Adrenal gland (tissue), 12 donors: Measurements from ENCODE around the gene ZC3H18. TPM values are rescaled to one million over a fixed set of nuclear protein-coding genes. Genes with fewer than 3 reads are reported as not detected.

ENCODE experiments used
- DNase-seq, 7 donors: peaks; one replicate each; pipeline ENCODE4 v3.0.0-alpha.2; 2019 to 2020
- H3K27ac ChIP-seq, 5 donors: fragments of 200-600 bp; sonication (generic) in 4 of 5; 1 replicate in 3 of 5; 2 replicates in 2 of 5; pipeline versions ENCODE4 v1.5.1 to v1.8.0; 2016 to 2020; ENCODE audit warnings: mild to moderate bottlenecking in 1 of 5
- H3K27me3 ChIP-seq: fragments of 200-600 bp; 2 replicates; pipeline ENCODE4 v1.8.0; 2021
- H3K36me3 ChIP-seq, 2 donors: fragments of 200-600 bp; replicated peaks in 1 of 2; 1 replicate in 1 of 2; 2 replicates in 1 of 2; pipeline versions ENCODE4 v1.5.1 to v1.8.0; 2018 to 2022
- H3K4me1 ChIP-seq, 2 donors: fragments of 200-600 bp; replicated peaks in 1 of 2; 1 replicate in 1 of 2; 2 replicates in 1 of 2; pipeline versions ENCODE4 v1.5.1 to v1.8.0; 2018 to 2021
- H3K4me3 ChIP-seq, 4 donors: fragments of 200-600 bp; sonication (generic) in 3 of 4; one replicate each; pipeline ENCODE4 v1.5.1; 2016 to 2018
- H3K9me3 ChIP-seq, 3 donors: fragments of 200-600 bp; sonication (generic) in 1 of 3; replicated peaks in 1 of 3; 1 replicate in 2 of 3; 2 replicates in 1 of 3; pipeline versions ENCODE4 v1.5.1 to v1.8.0; 2016 to 2021
- POLR2A ChIP-seq, 2 donors: fragments of 450-650 bp; IDR thresholded peaks; one replicate each; pipeline ENCODE4 v1.6.1; 2017; ENCODE audit warnings: antibody characterized with exemption in 2 of 2, mild to moderate bottlenecking in 2 of 2, moderate library complexity in 1 of 2
- WGBS, 4 donors: extraction: QIAGEN DNeasy Blood & Tissue Kit in 2 of 4; methylation state at CpG; one replicate each; pipeline versions ENCODE4 v1.1.5 to v1.1.7; 2013 to 2017; 5-methylcytosine and 5-hydroxymethylcytosine counted together
- intact Hi-C, 2 donors: fragments of 100-400 bp; cut with DNase I; formaldehyde crosslinking; loops; one replicate each; pipeline versions ENCODE4 v1.14.1 to v1.15.0; 2022 to 2023
- polyA plus RNA-seq, 3 donors: library from polyadenylated mRNA; stranded (reverse); fragments of 200-250 nt in 2 of 3; fragments of 350-450 nt in 1 of 3; fragmentation: Illumina TruSeq in 1 of 3; extraction: RNeasy Lipid Tissue Mini Kit (QIAGEN cat#74804) in 1 of 3; gene quantifications; one replicate each; pipeline ENCODE4 v1.2.3, GENCODE V29; 2013 to 2014
- total RNA-seq, 9 donors: library from RNA; depleted of rRNA in 4 of 9; stranded (reverse); fragments of >200 nt in 4 of 9; fragments of 120-200 nt in 1 of 9; fragmentation: NEBNext Ultra II Directional in 1 of 9; extraction: Animal tissue kit (Norgen Biotek cat#: 25700) in 1 of 9; gene quantifications; one replicate each; pipeline versions ENCODE4 v1.1.0 to v1.2.4, GENCODE V29; 2013 to 2023
- TF ChIP-seq, protein P1 (sequence below), 6 experiments: fragments of 450-650 bp in 4 of 6; fragments of 200-600 bp in 2 of 6; sonication (generic) in 1 of 6; IDR thresholded peaks; 1 replicate in 5 of 6; 2 replicates in 1 of 6; pipeline versions ENCODE4 v1.5.1 to v1.8.0; 2016 to 2021; ENCODE audit warnings: antibody characterized with exemption in 6 of 6, mild to moderate bottlenecking in 2 of 6, moderate library complexity in 1 of 6
- donor health status: healthy with polysubstance abuse.
- donor health status: Bipolar disorder and iron deficiency.
- donor health status: DM: yes; HTN: yes; CAD: no.
- donor health status: DM: no; HTN: no; CAD: no.
- donor health status: DM: no; HTN: no; CAD: no.
- donor health status: DM: yes; HTN: yes; CAD: no.

ZC3H18 gene
- total and polyA plus RNA-seq, 12 donors: 6.1 to 49.1 (median 22.9) TPM

DNA sequence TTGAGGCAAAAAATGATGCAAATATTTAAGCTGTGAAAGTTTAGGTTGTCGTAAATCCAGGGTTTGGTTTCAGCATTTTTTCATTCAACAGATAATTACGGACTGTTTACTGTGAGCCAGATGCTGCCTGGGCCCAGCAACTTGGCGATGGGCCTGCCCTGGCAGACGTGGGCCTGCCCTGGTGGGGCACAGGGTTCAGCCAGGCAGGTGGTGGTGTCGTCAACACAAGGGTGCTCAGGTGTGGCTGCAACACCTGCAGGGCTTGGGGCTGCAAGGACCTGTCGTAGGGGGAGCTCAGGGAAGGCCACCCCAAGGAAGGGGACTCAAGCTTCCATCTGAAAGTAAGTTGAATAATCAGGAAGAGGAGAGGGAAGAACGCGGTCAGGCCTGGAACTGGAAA is 15.1 kb downstream of the ZC3H18 start:
- WGBS, 4 donors: 85 to 92% (median 86%) methylated on average over 8 of the region's 8 CpGs
- no peak overlapping the region for H3K4me3 ChIP-seq
- no peak for TF ChIP-seq POLR2A (IDR thresholded peaks at IDR 0.05)
- TF ChIP-seq, protein P1, sequence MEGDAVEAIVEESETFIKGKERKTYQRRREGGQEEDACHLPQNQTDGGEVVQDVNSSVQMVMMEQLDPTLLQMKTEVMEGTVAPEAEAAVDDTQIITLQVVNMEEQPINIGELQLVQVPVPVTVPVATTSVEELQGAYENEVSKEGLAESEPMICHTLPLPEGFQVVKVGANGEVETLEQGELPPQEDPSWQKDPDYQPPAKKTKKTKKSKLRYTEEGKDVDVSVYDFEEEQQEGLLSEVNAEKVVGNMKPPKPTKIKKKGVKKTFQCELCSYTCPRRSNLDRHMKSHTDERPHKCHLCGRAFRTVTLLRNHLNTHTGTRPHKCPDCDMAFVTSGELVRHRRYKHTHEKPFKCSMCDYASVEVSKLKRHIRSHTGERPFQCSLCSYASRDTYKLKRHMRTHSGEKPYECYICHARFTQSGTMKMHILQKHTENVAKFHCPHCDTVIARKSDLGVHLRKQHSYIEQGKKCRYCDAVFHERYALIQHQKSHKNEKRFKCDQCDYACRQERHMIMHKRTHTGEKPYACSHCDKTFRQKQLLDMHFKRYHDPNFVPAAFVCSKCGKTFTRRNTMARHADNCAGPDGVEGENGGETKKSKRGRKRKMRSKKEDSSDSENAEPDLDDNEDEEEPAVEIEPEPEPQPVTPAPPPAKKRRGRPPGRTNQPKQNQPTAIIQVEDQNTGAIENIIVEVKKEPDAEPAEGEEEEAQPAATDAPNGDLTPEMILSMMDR (IDR thresholded peaks at IDR 0.05): no peak
- H3K27me3 ChIP-seq: no peaks in the 10 kb centered on the region
- no peaks in the 10 kb centered on the region for H3K4me1 ChIP-seq
- DNase-seq: no peak
- H3K9me3 ChIP-seq: no peaks in the 10 kb centered on the region
- H3K36me3 ChIP-seq: peaks cover 0 to 46% of the 10 kb centered on the region in 2 donors
- intact Hi-C loops: no loop called here
- no peak overlapping the region for H3K27ac ChIP-seq

DNA sequence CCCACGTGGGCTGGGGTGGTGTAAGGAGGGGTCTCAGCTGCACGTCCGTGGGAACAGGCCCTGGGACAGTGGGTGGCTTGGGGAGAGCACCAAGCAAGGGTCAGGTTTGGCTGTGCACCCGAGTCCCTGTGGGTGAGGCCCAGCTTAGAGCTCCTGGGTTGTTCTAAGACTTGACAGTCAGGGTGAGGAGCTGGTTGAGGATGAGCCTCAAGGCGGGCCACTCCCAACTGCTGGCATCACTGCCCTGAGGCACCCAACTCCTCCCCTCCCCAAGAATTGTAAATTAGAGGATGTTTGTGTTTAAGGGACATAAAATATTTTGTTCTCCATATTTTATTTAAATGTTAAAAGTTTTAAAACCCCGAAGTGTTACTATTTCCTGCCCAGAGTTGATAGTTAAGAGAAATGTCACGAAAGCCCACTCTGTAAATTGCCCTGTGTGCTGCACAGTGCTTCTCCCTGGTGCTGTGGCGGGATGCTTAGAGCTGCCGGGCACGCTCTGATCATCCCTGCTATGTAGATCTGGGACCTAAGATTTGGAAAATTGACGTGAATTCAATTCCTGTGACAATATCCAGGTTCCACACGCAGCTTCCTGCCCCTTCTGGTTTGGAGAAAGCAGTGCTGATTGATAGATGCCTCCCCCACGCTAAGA is 15.9 kb downstream of the ZC3H18 start:
- 87 to 94% (median 91%) methylated on average over 10 to 13 of the region's 13 CpGs for WGBS, 4 donors
- H3K27ac ChIP-seq: no peak overlapping the region
- no peak for DNase-seq
- intact Hi-C loops: no loop called here
- TF ChIP-seq POLR2A (IDR thresholded peaks at IDR 0.05): no peak
- TF ChIP-seq, protein P1 (IDR thresholded peaks at IDR 0.05): no peak
- no peaks in the 10 kb centered on the region for H3K27me3 ChIP-seq
- no peak overlapping the region for H3K4me3 ChIP-seq
- H3K9me3 ChIP-seq: no peaks in the 10 kb centered on the region
- H3K4me1 ChIP-seq: no peaks in the 10 kb centered on the region
- peaks cover 0 to 43% of the 10 kb centered on the region in 2 donors for H3K36me3 ChIP-seq

DNA sequence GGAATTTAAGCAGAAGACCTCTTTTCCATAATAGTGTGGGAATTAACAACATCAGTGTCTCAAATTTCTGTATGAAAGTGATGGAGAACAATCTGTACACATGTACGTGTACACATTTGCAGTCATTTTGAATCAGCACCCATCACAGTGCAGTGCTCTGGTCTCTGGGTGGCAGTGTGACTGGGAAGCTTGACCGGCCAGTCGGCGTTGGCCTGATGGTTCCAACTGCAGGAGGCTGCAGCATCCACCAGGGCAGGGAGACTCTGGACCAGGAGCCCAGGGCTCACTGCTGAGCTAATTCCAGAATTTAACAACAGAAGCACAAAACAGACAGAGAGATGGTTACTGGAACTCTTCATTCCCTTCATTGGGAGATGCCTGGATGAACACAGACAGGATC is 17.9 kb downstream of the ZC3H18 start:
- H3K36me3 ChIP-seq: peaks cover 0 to 42% of the 10 kb centered on the region in 2 donors
- no peak for DNase-seq
- no peaks in the 10 kb centered on the region for H3K9me3 ChIP-seq
- no peaks in the 10 kb centered on the region for H3K4me1 ChIP-seq
- no peak overlapping the region for H3K4me3 ChIP-seq
- TF ChIP-seq, protein P1 (IDR thresholded peaks at IDR 0.05): no peak
- no peak for TF ChIP-seq POLR2A (IDR thresholded peaks at IDR 0.05)
- no peak overlapping the region for H3K27ac ChIP-seq
- no peaks in the 10 kb centered on the region for H3K27me3 ChIP-seq
- WGBS, 4 donors: 40 to 87% (median 67%) methylated on average over 1 to 4 of the region's 4 CpGs
- intact Hi-C loops: no loop called here

DNA sequence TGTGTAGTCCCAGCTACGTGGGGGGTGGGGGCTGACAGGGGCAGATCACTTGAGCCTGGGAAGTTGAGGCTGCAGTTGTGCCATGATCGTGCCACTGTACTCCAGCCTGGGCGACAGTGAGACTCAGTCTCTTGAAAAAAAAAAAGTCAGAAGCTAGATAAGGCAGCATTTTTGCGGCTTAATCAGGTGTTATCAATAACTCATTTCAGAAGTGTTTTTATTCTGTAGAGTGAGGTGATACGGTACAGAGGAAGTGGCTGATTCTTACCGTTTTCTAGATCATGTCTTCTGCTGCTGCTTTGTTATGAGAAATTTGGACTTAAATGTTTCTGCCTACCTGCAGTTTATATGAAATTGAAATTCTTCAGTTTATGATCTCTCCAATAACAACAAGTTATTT is 18.6 kb downstream of the ZC3H18 start:
- Histone ChIP-seq H3K27ac (no peak overlapping the region), H3K4me1 (no peaks in the 10 kb centered on the region), H3K9me3 (no peaks in the 10 kb centered on the region), H3K4me3 (no peak overlapping the region), H3K27me3 (no peaks in the 10 kb centered on the region), H3K36me3 (peaks cover 0 to 48% of the 10 kb centered on the region in 2 donors)
- intact Hi-C loops: no loop called here
- TF ChIP-seq POLR2A (IDR thresholded peaks at IDR 0.05): no peak
- TF ChIP-seq, protein P1 (IDR thresholded peaks at IDR 0.05): no peak
- WGBS, 4 donors: 90 to 93% (median 92%) methylated on average over 6 of the region's 6 CpGs
- DNase-seq: no peak
